ENCODE data around the gene CTIF. TPM values are rescaled to one million over a fixed set of nuclear protein-coding genes. Genes with fewer than 3 reads are reported as not detected.

Gene CTIF
- total RNA-seq, 1 experiment from 2014 or later: 13.6 TPM

GRCh38 chr18:48752928-48753327 lies 214.1 kb downstream of the CTIF start:
- Histone ChIP-seq H3K9me3 (replicated peaks) (no peaks in the 10 kb centered on the region), H3K27me3 (no peaks in the 10 kb centered on the region), H3K4me3 (no peak overlapping the region), H3K4me1 (peaks cover 4% of the 10 kb centered on the region), H3K36me3 (no peaks in the 10 kb centered on the region), H3K27ac (no peak overlapping the region)
- DNase-seq: no peak

GRCh38 chr18:48753691-48754090 lies 214.9 kb downstream of the CTIF start:
- no peak for DNase-seq
- Histone ChIP-seq H3K4me1 (peaks cover 4% of the 10 kb centered on the region), H3K9me3 (replicated peaks) (no peaks in the 10 kb centered on the region), H3K36me3 (no peaks in the 10 kb centered on the region), H3K4me3 (no peak overlapping the region), H3K27me3 (no peaks in the 10 kb centered on the region), H3K27ac (no peak overlapping the region)

GRCh38 chr18:48754559-48754958 lies 215.7 kb downstream of the CTIF start:
- no peak overlapping the region for H3K27ac ChIP-seq
- no peaks in the 10 kb centered on the region for H3K27me3 ChIP-seq
- no peak for DNase-seq
- H3K36me3 ChIP-seq: no peaks in the 10 kb centered on the region
- H3K4me1 ChIP-seq: peaks cover 4% of the 10 kb centered on the region
- H3K9me3 ChIP-seq (replicated peaks): no peaks in the 10 kb centered on the region
- H3K4me3 ChIP-seq: no peak overlapping the region

GRCh38 chr18:48754993-48755473 lies 216.2 kb downstream of the CTIF start:
- Histone ChIP-seq H3K9me3 (replicated peaks) (no peaks in the 10 kb centered on the region), H3K4me1 (peaks cover 3% of the 10 kb centered on the region)

GRCh38 chr18:48756511-48757226 lies 217.8 kb downstream of the CTIF start:
- Histone ChIP-seq H3K36me3 (no peaks in the 10 kb centered on the region; the same call in 1 of the 2 replicates), H3K4me1 (no peaks in the 10 kb centered on the region; the same call in 1 of the 2 replicates), H3K4me3 (no peak overlapping the region), H3K9me3 (replicated peaks) (no peaks in the 10 kb centered on the region), H3K27me3 (no peaks in the 10 kb centered on the region), H3K27ac (no peak overlapping the region)
- DNase-seq: peak; percentile 51 to 67

More at GRCh38 chr18:48754993-48755473, 216.2 kb downstream of the CTIF start:
- Histone ChIP-seq H3K4me3 (no peak overlapping the region), H3K36me3 (no peaks in the 10 kb centered on the region), H3K27me3 (no peaks in the 10 kb centered on the region), H3K27ac (no peak overlapping the region)
- no peak for DNase-seq

- Histone ChIP-seq H3K9me3 (replicated peaks) (no peaks in the 10 kb centered on the region), H3K4me1 (no peaks in the 10 kb centered on the region; the same call in 1 of the 2 replicates), H3K27ac (no peak overlapping the region), H3K4me3 (no peak overlapping the region), H3K36me3 (no peaks in the 10 kb centered on the region; the same call in 1 of the 2 replicates), H3K27me3 (no peaks in the 10 kb centered on the region)
- no peak for DNase-seq
Measured at GRCh38 chr18:48757367-48757766, 218.5 kb downstream of the CTIF start.

GRCh38 chr18:48757906-48758305 lies 219.1 kb downstream of the CTIF start:
- DNase-seq: no peak
- Histone ChIP-seq H3K27ac (no peak overlapping the region), H3K4me1 (no peaks in the 10 kb centered on the region; the same call in 1 of the 2 replicates), H3K9me3 (replicated peaks) (no peaks in the 10 kb centered on the region), H3K4me3 (no peak overlapping the region), H3K36me3 (no peaks in the 10 kb centered on the region; the same call in 1 of the 2 replicates), H3K27me3 (no peaks in the 10 kb centered on the region)

- Histone ChIP-seq H3K9me3 (replicated peaks) (no peaks in the 10 kb centered on the region), H3K36me3 (no peaks in the 10 kb centered on the region; the same call in 1 of the 2 replicates), H3K27me3 (no peaks in the 10 kb centered on the region), H3K4me1 (no peaks in the 10 kb centered on the region; the same call in 1 of the 2 replicates), H3K4me3 (no peak overlapping the region), H3K27ac (no peak overlapping the region)
- DNase-seq: no peak
Measured at GRCh38 chr18:48761582-48761981, 222.8 kb downstream of the CTIF start.

GRCh38 chr18:48762022-48762421 lies 223.2 kb downstream of the CTIF start:
- H3K4me3 ChIP-seq: no peak overlapping the region
- H3K27me3 ChIP-seq: no peaks in the 10 kb centered on the region
- H3K36me3 ChIP-seq: no peaks in the 10 kb centered on the region; the same call in 1 of the 2 replicates
- H3K4me1 ChIP-seq: no peaks in the 10 kb centered on the region
- H3K27ac ChIP-seq: no peak overlapping the region
- no peak for DNase-seq
- no peaks in the 10 kb centered on the region for H3K9me3 ChIP-seq (replicated peaks)

- Histone ChIP-seq H3K4me1 (no peaks in the 10 kb centered on the region), H3K27me3 (no peaks in the 10 kb centered on the region), H3K36me3 (no peaks in the 10 kb centered on the region; the same call in 1 of the 2 replicates), H3K4me3 (no peak overlapping the region), H3K9me3 (replicated peaks) (no peaks in the 10 kb centered on the region), H3K27ac (no peak overlapping the region)
- DNase-seq: no peak
Measured at GRCh38 chr18:48762836-48763718, 224.2 kb downstream of the CTIF start.

GRCh38 chr18:48763719-48764100 lies 224.9 kb downstream of the CTIF start:
- H3K9me3 ChIP-seq (replicated peaks): no peaks in the 10 kb centered on the region
- H3K4me3 ChIP-seq: no peak overlapping the region
- H3K27ac ChIP-seq: no peak overlapping the region
- H3K27me3 ChIP-seq: no peaks in the 10 kb centered on the region
- H3K4me1 ChIP-seq: no peaks in the 10 kb centered on the region
- H3K36me3 ChIP-seq: no peaks in the 10 kb centered on the region; the same call in 1 of the 2 replicates
- no peak for DNase-seq

GRCh38 chr18:48765053-48765452 lies 226.2 kb downstream of the CTIF start:
- no peak overlapping the region for H3K27ac ChIP-seq
- no peak overlapping the region for H3K4me3 ChIP-seq
- no peaks in the 10 kb centered on the region for H3K4me1 ChIP-seq
- no peaks in the 10 kb centered on the region for H3K27me3 ChIP-seq
- H3K9me3 ChIP-seq (replicated peaks): no peaks in the 10 kb centered on the region
- no peaks in the 10 kb centered on the region; the same call in 1 of the 2 replicates for H3K36me3 ChIP-seq
- no peak for DNase-seq

GRCh38 chr18:48766026-48766425 lies 227.2 kb downstream of the CTIF start:
- H3K9me3 ChIP-seq (replicated peaks): no peaks in the 10 kb centered on the region
- DNase-seq: no peak
- no peaks in the 10 kb centered on the region for H3K27me3 ChIP-seq
- H3K4me1 ChIP-seq: no peaks in the 10 kb centered on the region
- no peak overlapping the region for H3K4me3 ChIP-seq
- no peak overlapping the region for H3K27ac ChIP-seq
- H3K36me3 ChIP-seq: no peaks in the 10 kb centered on the region

GRCh38 chr18:48766487-48766886 lies 227.7 kb downstream of the CTIF start:
- Histone ChIP-seq H3K27me3 (no peaks in the 10 kb centered on the region), H3K36me3 (no peaks in the 10 kb centered on the region), H3K4me1 (no peaks in the 10 kb centered on the region), H3K9me3 (replicated peaks) (no peaks in the 10 kb centered on the region), H3K27ac (no peak overlapping the region), H3K4me3 (no peak overlapping the region)
- DNase-seq: no peak

GRCh38 chr18:48767090-48767690 lies 228.4 kb downstream of the CTIF start:
- no peaks in the 10 kb centered on the region for H3K4me1 ChIP-seq
- DNase-seq: no peak
- H3K27ac ChIP-seq: no peak overlapping the region
- no peak overlapping the region for H3K4me3 ChIP-seq
- no peaks in the 10 kb centered on the region for H3K9me3 ChIP-seq (replicated peaks)
- H3K36me3 ChIP-seq: no peaks in the 10 kb centered on the region
- no peaks in the 10 kb centered on the region for H3K27me3 ChIP-seq

All from SJCRH30 (cell line).